Measurements from ENCODE around the gene PC. TPM values are rescaled to one million over a fixed set of nuclear protein-coding genes. Genes with fewer than 3 reads are reported as not detected.

PC gene
- total and polyA plus RNA-seq, 9 of the 15 experiments (the other 6 are each of a cell fraction or from before 2014, with no cell fraction given), result 0.94 to 38.0 (median 8.7) TPM

- Histone ChIP-seq H2AFZ (ENCODE audit: low read depth, low read length) (no peak overlapping the region), H3K4me2 (ENCODE audit: insufficient read depth, low read length) (no peak overlapping the region), H3K27me3 (ENCODE audit: control insufficient read depth in 2 of 2, insufficient read depth in 2 of 2, low read length in 2 of 2) (no peaks in the 10 kb centered on the region), H4K20me1 (replicated peaks; ENCODE audit: control insufficient read depth, insufficient read depth, low read length) (0 out of 2 replicates have a peak, but pooled peaks cover 3% of the 10 kb centered on the region), H3K36me3 (ENCODE audit: control insufficient read depth, insufficient read depth, low read length) (peaks cover 20% of the 10 kb centered on the region; the same call in 2 of the 3 replicates), H3K4me3 (no peak overlapping the region), H3K9me3 (replicated peaks; ENCODE audit: control insufficient read depth, insufficient read depth, low read depth, low read length) (no peaks in the 10 kb centered on the region), H3K79me2 (ENCODE audit: control insufficient read depth, insufficient read depth, low read length) (no peaks in the 10 kb centered on the region), H3K9ac (ENCODE audit: insufficient read depth in 1 of 2, low read depth in 2 of 2, low read length in 2 of 2) (peak overlapping the region; percentile 17 to 72; a peak in 1 of 4 replicates), H3K9me1 (ENCODE audit: control insufficient read depth, insufficient read depth, low read length) (no peaks in the 10 kb centered on the region), H3K4me1 (replicated peaks in 1 of 2; ENCODE audit: control insufficient read depth in 2 of 2, insufficient read depth in 2 of 2, low read length in 2 of 2) (peaks cover 10 to 68% of the 10 kb centered on the region in 2 experiments; a peak in 4 of 5 replicates), H3K27ac (ENCODE audit: extremely low read depth, low read depth, low read length) (no peak overlapping the region; the same call in 2 of the 3 replicates)
- DNase-seq (ENCODE audit: extremely low read depth in 1 of 4, low spot score in 3 of 4) (peak in 1 of 4 experiments; percentile 37), ATAC-seq (peak; percentile 35), FAIRE-seq (peak; percentile 32)
- CTCF ChIA-PET (ENCODE audit: low intra/inter-chr PET ratio), result interaction anchor here (0.7 to 1.5 kb wide), 2 partner anchors 35 to 460 kb away, joined by 3 to 4 read pairs; no protein-coding TSS in a partner anchor
- TSS peak; percentile 98 for BruUV-seq (replicated peaks)
- WGBS (ENCODE audit: insufficient coverage, low coverage, missing lambda C conversion rate), result 69% methylated on average over 13 of the region's 13 CpGs
- in situ Hi-C loops (cut with MboI) (no loop called here), intact Hi-C loops (cut with micrococcal nuclease) (no loop called here)
- POLR2A ChIA-PET, result interaction anchor here (0.7 to 0.8 kb wide), 2 partner anchors 12 to 40 kb away, joined by 3 to 7 read pairs; no protein-coding TSS in a partner anchor
- TF ChIP-seq BCLAF1 (IDR thresholded peaks at IDR 0.05; ENCODE audit: borderline replicate concordance in 1 of 2, control insufficient read depth in 1 of 2, low read depth in 2 of 2, low read length in 1 of 2) (peak in 1 of 2 experiments; percentile 71; a peak in 1 of 4 replicates), ZNF280A (IDR thresholded peaks at IDR 0.05; ENCODE audit: low read depth, partially characterized antibody) (no peak), TBP (optimal IDR thresholded peaks at IDR 0.05; ENCODE audit: low read depth, low read length) (peak; percentile 94), ZNF512 (tag; IDR thresholded peaks at IDR 0.05) (no peak), CGGBP1 (CRISPR knock-in tag; IDR thresholded peaks at IDR 0.05) (peak; percentile 69; the same call in 1 of the 2 replicates), KLF1 (tag; IDR thresholded peaks at IDR 0.05) (no peak), ZNF146 (CRISPR knock-in tag; IDR thresholded peaks at IDR 0.05; ENCODE audit: unreplicated experiment) (peak; percentile 68), PRDM10 (IDR thresholded peaks at IDR 0.05; ENCODE audit: partially characterized antibody) (no peak)
These were observed 90.0 kb downstream of the PC start for GRCh38 chr11:66868082-66868725.
